SKM-1 treated with dmso at 0.1 percent for 144 hours (cell line): Measurements from ENCODE around the gene YWHAG.
"Not testable (repeated sequence)": the region's sequence is repeated elsewhere in the genome, so short reads cannot be mapped to it uniquely, and the experiment has no call there.

Source experiments
- DNase-seq: peaks from one replicate; lab custom pipeline; 2025; ENCODE audit not compliant: unreplicated experiment; lab: John Stamatoyannopoulos, UW

The YWHAG gene

GRCh38 chr7:76300166-76300731 is 58.5 kb downstream of the YWHAG start:
- no peak for DNase-seq

- no peak for DNase-seq
Observed at GRCh38 chr7:76296743-76297740, 61.7 kb downstream of the YWHAG start.

- no peak for DNase-seq
Observed at GRCh38 chr7:76294344-76295024, 64.3 kb downstream of the YWHAG start.

GRCh38 chr7:76293407-76293901 is 65.3 kb downstream of the YWHAG start:
- DNase-seq: no peak

- DNase-seq: not testable (repeated sequence)
Observed at GRCh38 chr7:76292911-76293310, 65.9 kb downstream of the YWHAG start.

GRCh38 chr7:76292213-76292573 is 66.6 kb downstream of the YWHAG start:
- peak; percentile 80 for DNase-seq

GRCh38 chr7:76291351-76292212 is 67.2 kb downstream of the YWHAG start:
- DNase-seq: peak; percentile 94

GRCh38 chr7:76290847-76291350 is 67.9 kb downstream of the YWHAG start:
- not testable (repeated sequence) for DNase-seq

GRCh38 chr7:76286842-76287403 is 71.9 kb downstream of the YWHAG start:
- DNase-seq: no peak

- DNase-seq: no peak
Observed at GRCh38 chr7:76285604-76286374, 73.0 kb downstream of the YWHAG start.

GRCh38 chr7:76283254-76284159 is 75.3 kb downstream of the YWHAG start:
- DNase-seq: no peak

- DNase-seq: no peak
Observed at GRCh38 chr7:76282344-76283253, 76.2 kb downstream of the YWHAG start.

- DNase-seq: no peak
Observed at GRCh38 chr7:76281706-76282343, 77.0 kb downstream of the YWHAG start.

- no peak for DNase-seq
Observed at GRCh38 chr7:76281006-76281705, 77.6 kb downstream of the YWHAG start.

GRCh38 chr7:76280408-76280807 is 78.4 kb downstream of the YWHAG start:
- no peak for DNase-seq

- no peak for DNase-seq
Observed at GRCh38 chr7:76278540-76278939, 80.3 kb downstream of the YWHAG start.
